Gastrocnemius medialis (tissue), 4 donors: ENCODE data around the gene AURKAIP1.

ENCODE experiments used
- POLR2A ChIP-seq, 2 donors: fragments of 450-650 bp; IDR thresholded peaks; one replicate each; pipeline ENCODE4 v1.6.1; 2017; ENCODE audit warnings: antibody characterized with exemption in 2 of 2, mild to moderate bottlenecking in 2 of 2, moderate library complexity in 2 of 2
- TF ChIP-seq, protein P1 (sequence below), 5 experiments: fragments of 450-650 bp in 3 of 5; fragments of 200-600 bp in 2 of 5; sonication (generic) in 2 of 5; IDR thresholded peaks in 4 of 5; conservative IDR thresholded peaks in 1 of 5; 1 replicate in 4 of 5; 2 replicates in 1 of 5; pipeline ENCODE4 v1.5.1; 2016 to 2019; ENCODE audit warnings: antibody characterized with exemption in 5 of 5, mild to moderate bottlenecking in 3 of 5, moderate library complexity in 3 of 5

DNA sequence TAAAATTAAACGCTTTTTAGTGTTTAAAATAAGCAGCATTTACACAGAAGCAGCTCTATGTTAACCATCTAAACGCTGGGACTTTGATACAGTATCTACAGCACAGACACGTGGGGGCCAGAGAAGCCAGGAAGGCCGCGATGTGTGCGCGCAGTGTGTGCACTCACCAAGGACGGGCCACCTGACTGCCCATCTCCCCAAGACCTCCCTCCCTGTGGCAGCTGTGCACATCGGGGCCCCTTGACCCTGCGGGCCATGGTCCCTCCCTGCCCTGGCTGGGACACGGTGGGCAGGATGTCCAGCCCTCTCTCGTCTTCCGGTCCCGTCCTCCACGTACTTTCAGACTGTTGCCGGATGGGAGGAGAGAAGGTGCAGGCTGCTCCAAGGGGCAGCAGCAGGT is 39.7 kb downstream of the AURKAIP1 start:
- TF ChIP-seq, protein P1, sequence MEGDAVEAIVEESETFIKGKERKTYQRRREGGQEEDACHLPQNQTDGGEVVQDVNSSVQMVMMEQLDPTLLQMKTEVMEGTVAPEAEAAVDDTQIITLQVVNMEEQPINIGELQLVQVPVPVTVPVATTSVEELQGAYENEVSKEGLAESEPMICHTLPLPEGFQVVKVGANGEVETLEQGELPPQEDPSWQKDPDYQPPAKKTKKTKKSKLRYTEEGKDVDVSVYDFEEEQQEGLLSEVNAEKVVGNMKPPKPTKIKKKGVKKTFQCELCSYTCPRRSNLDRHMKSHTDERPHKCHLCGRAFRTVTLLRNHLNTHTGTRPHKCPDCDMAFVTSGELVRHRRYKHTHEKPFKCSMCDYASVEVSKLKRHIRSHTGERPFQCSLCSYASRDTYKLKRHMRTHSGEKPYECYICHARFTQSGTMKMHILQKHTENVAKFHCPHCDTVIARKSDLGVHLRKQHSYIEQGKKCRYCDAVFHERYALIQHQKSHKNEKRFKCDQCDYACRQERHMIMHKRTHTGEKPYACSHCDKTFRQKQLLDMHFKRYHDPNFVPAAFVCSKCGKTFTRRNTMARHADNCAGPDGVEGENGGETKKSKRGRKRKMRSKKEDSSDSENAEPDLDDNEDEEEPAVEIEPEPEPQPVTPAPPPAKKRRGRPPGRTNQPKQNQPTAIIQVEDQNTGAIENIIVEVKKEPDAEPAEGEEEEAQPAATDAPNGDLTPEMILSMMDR (IDR thresholded peaks at IDR 0.05 in 4 of 5, conservative IDR thresholded peaks at IDR 0.05 in 1 of 5) = no peak
- no peak for TF ChIP-seq POLR2A (IDR thresholded peaks at IDR 0.05)
